ENCODE results near the gene TRPC4. TPM values are rescaled to one million over a fixed set of nuclear protein-coding genes. Genes with fewer than 3 reads are reported as not detected.

Gene TRPC4
- total RNA-seq, 1 experiment from 2014 or later = not detected

DNA sequence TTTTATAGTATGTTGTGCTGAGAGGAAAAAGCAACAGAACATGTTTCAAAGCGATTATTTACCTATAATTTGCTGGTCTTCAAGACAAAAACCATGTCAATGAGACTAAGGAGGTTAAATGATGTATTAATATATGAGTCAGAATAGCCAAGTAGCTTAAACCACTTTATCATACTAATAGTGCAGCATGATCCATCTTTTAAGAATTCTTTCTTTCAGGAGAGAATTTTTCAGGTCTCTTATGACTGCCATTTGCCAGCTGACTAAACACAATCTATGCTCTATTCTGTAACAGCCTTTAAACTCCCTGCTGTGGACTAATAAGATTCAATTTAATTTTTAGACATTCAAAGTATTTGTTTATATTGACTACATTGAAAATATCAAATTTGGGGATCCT, 93.7 kb downstream of the TRPC4 start:
- POLR2A ChIA-PET = no interaction called here
- no peak for DNase-seq (ENCODE audit: unreplicated experiment)
- no peaks in the 10 kb centered on the region for H3K9me3 Mint-ChIP-seq (ENCODE audit: unreplicated experiment)
- CTCF ChIA-PET = no interaction called here
- TF ChIP-seq, protein P1, sequence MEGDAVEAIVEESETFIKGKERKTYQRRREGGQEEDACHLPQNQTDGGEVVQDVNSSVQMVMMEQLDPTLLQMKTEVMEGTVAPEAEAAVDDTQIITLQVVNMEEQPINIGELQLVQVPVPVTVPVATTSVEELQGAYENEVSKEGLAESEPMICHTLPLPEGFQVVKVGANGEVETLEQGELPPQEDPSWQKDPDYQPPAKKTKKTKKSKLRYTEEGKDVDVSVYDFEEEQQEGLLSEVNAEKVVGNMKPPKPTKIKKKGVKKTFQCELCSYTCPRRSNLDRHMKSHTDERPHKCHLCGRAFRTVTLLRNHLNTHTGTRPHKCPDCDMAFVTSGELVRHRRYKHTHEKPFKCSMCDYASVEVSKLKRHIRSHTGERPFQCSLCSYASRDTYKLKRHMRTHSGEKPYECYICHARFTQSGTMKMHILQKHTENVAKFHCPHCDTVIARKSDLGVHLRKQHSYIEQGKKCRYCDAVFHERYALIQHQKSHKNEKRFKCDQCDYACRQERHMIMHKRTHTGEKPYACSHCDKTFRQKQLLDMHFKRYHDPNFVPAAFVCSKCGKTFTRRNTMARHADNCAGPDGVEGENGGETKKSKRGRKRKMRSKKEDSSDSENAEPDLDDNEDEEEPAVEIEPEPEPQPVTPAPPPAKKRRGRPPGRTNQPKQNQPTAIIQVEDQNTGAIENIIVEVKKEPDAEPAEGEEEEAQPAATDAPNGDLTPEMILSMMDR (IDR thresholded peaks at IDR 0.05; ENCODE audit: unreplicated experiment) = no peak
- H3K27ac Mint-ChIP-seq (ENCODE audit: low read depth, unreplicated experiment) = no peak overlapping the region
- no peak overlapping the region for H3K4me3 Mint-ChIP-seq (ENCODE audit: unreplicated experiment)
- no peaks in the 10 kb centered on the region for H3K27me3 Mint-ChIP-seq (ENCODE audit: insufficient read depth, unreplicated experiment)
- no peaks in the 10 kb centered on the region for H3K36me3 Mint-ChIP-seq (ENCODE audit: insufficient read depth, unreplicated experiment)
- no TSS peak for BruUV-seq (replicated peaks)
- H3K4me1 Mint-ChIP-seq (ENCODE audit: insufficient read depth, unreplicated experiment) = no peaks in the 10 kb centered on the region
- intact Hi-C loops (cut with micrococcal nuclease) = no loop called here

DNA sequence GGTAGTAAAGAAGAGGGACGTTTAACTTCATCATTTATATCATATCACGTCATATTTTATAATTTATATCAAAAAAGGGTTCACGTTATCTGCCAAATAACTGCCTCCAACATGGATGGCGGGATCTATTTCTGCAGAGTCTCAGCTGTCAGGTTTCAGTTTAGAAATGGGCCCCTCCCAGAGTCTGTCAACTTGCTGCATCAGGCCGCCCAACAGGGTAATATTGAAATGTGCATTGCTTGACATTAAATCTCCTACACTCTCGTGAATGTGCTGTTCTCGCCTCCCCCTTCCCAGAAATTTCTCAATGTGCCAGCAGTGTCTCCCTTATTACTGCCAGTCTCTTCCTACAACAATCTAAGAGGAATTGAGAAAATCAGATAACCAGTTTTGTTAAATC, 96.9 kb downstream of the TRPC4 start:
- Mint-ChIP-seq H3K36me3 (ENCODE audit: insufficient read depth, unreplicated experiment) (no peaks in the 10 kb centered on the region), H3K27me3 (ENCODE audit: insufficient read depth, unreplicated experiment) (no peaks in the 10 kb centered on the region), H3K4me1 (ENCODE audit: insufficient read depth, unreplicated experiment) (no peaks in the 10 kb centered on the region), H3K4me3 (ENCODE audit: unreplicated experiment) (no peak overlapping the region), H3K9me3 (ENCODE audit: unreplicated experiment) (no peaks in the 10 kb centered on the region), H3K27ac (ENCODE audit: low read depth, unreplicated experiment) (no peak overlapping the region)
- TF ChIP-seq, protein P1 (IDR thresholded peaks at IDR 0.05; ENCODE audit: unreplicated experiment) = no peak
- no peak for DNase-seq (ENCODE audit: unreplicated experiment)
- ChIA-PET CTCF (interaction anchor here (0.7 kb wide), 1 partner anchor 833 kb away, joined by 4 read pairs; no protein-coding TSS in a partner anchor), POLR2A (no interaction called here)
- no TSS peak for BruUV-seq (replicated peaks)
- intact Hi-C loops (cut with micrococcal nuclease) = no loop called here

DNA sequence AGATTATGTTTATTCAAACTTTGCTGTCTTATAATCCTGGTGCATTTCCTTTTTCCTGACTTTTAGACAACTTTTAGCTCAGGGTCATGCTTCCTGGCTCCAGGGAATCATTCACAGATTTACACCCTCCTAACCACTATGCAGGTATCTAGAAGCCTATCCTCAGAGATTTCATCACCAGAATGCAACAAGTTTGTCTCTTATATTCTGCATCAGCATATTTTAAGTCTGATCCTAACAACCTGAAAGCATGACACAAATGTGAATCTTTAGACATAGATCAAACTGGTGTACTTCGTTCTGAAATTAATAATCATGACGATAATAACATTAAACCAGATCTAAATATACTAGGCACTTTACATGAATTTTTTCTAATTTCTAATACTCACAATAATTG, 100.0 kb downstream of the TRPC4 start:
- TF ChIP-seq, protein P1 (IDR thresholded peaks at IDR 0.05; ENCODE audit: unreplicated experiment) = no peak
- Mint-ChIP-seq H3K36me3 (ENCODE audit: insufficient read depth, unreplicated experiment) (no peaks in the 10 kb centered on the region), H3K4me3 (ENCODE audit: unreplicated experiment) (no peak overlapping the region), H3K4me1 (ENCODE audit: insufficient read depth, unreplicated experiment) (no peaks in the 10 kb centered on the region), H3K27ac (ENCODE audit: low read depth, unreplicated experiment) (no peak overlapping the region), H3K9me3 (ENCODE audit: unreplicated experiment) (no peaks in the 10 kb centered on the region), H3K27me3 (ENCODE audit: insufficient read depth, unreplicated experiment) (peaks cover 13% of the 10 kb centered on the region)
- POLR2A ChIA-PET = interaction anchor here (0.7 to 1.6 kb wide), 2 partner anchors 98 to 745 kb away, joined by 3 to 4 read pairs; no protein-coding TSS in a partner anchor
- intact Hi-C loops (cut with micrococcal nuclease) = loop anchor here (1.0 to 5.0 kb wide), 5 partner anchors 127 to 993 kb away; no protein-coding TSS in a partner anchor
- no TSS peak for BruUV-seq (replicated peaks)
- DNase-seq (ENCODE audit: unreplicated experiment) = no peak
- CTCF ChIA-PET = interaction anchor here (0.6 to 1.6 kb wide), 8 partner anchors 89 to 813 kb away, joined by 3 to 5 read pairs (median 3); no protein-coding TSS in a partner anchor

DNA sequence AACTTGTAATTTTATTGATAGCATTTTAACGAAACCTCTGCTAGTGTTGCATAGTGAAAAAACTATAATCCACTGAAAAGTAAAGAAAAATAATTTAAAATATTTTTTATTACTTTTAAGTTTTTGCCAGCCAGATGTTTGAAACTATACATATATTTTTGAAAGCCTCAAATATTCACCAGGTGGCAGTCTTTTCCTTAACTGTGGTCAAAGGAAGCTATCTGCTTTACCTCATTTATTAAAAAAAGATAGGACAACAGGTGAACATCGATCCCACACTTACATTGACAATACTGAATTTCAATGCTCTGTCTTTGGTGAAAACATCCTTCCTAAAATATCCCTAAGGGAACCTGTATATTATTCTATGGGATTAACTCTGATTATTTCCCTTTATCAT, 100.5 kb downstream of the TRPC4 start:
- no peaks in the 10 kb centered on the region for H3K4me1 Mint-ChIP-seq (ENCODE audit: insufficient read depth, unreplicated experiment)
- intact Hi-C loops (cut with micrococcal nuclease) = loop anchor here (1.0 to 5.0 kb wide), 5 partner anchors 127 to 993 kb away; no protein-coding TSS in a partner anchor
- TF ChIP-seq, protein P1 (IDR thresholded peaks at IDR 0.05; ENCODE audit: unreplicated experiment) = peak; percentile 25
- CTCF ChIA-PET = interaction anchor here (0.6 to 1.6 kb wide), 10 partner anchors 9 to 814 kb away, joined by 3 to 5 read pairs (median 3); no protein-coding TSS in a partner anchor
- BruUV-seq (replicated peaks) = no TSS peak
- POLR2A ChIA-PET = interaction anchor here (0.7 to 1.6 kb wide), 2 partner anchors 99 to 746 kb away, joined by 3 to 4 read pairs; no protein-coding TSS in a partner anchor
- H3K27ac Mint-ChIP-seq (ENCODE audit: low read depth, unreplicated experiment) = no peak overlapping the region
- H3K4me3 Mint-ChIP-seq (ENCODE audit: unreplicated experiment) = no peak overlapping the region
- no peaks in the 10 kb centered on the region for H3K9me3 Mint-ChIP-seq (ENCODE audit: unreplicated experiment)
- peaks cover 13% of the 10 kb centered on the region for H3K27me3 Mint-ChIP-seq (ENCODE audit: insufficient read depth, unreplicated experiment)
- H3K36me3 Mint-ChIP-seq (ENCODE audit: insufficient read depth, unreplicated experiment) = no peaks in the 10 kb centered on the region
- DNase-seq (ENCODE audit: unreplicated experiment) = peak; percentile 23
